ENCODE data around the gene USP19. TPM values are rescaled to one million over a fixed set of nuclear protein-coding genes. Genes with fewer than 3 reads are reported as not detected.

The USP19 gene
- total and polyA plus RNA-seq, 4 donors = 8.1 to 39.6 (median 27.4) TPM

DNA sequence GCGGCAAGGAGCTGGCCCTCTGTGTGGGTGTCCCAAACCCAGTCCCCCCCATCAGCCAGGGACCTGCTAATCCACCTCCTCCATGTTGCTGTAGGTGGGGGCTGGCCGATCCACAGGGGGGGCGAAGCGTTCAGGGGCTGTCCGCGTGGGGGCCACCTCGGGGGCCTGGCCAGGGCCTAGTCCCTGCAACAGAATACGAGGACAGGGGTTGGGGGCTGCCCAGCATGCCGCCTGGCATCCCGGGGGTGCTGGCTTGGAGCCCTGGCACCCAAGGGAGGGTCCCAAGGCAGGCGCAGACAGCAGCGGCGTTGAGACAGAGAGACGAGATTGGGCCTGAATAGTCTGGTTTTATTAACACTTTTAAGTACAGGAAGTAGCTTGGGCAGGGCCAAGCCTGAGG is 12.3 kb downstream of the USP19 start:
- DNase-seq (ENCODE audit: low spot score) = no peak
- no peaks in the 10 kb centered on the region for H3K9me3 ChIP-seq (ENCODE audit: control insufficient read depth in 4 of 4, low read length in 3 of 4)
- no peak overlapping the region for H3K27ac ChIP-seq (ENCODE audit: low read depth in 1 of 2, low read length in 2 of 2)
- TF ChIP-seq FOXA2 (IDR thresholded peaks at IDR 0.05) (no peak), GABPA (IDR thresholded peaks at IDR 0.05 in 1 of 2, conservative IDR thresholded peaks at IDR 0.05 in 1 of 2) (no peak), JUND (IDR thresholded peaks at IDR 0.05) (no peak), HNF4A (conservative IDR thresholded peaks at IDR 0.05) (no peak), YY1 (IDR thresholded peaks at IDR 0.05) (no peak), TAF1 (conservative IDR thresholded peaks at IDR 0.05) (no peak), EGR1 (IDR thresholded peaks at IDR 0.05; ENCODE audit: low read depth in 2 of 2) (no peak), NR2F2 (IDR thresholded peaks at IDR 0.05) (no peak), RAD21 (IDR thresholded peaks at IDR 0.05) (no peak), FOXA1 (IDR thresholded peaks at IDR 0.05) (no peak), HNF4G (IDR thresholded peaks at IDR 0.05) (no peak), SP1 (IDR thresholded peaks at IDR 0.05) (no peak), RXRA (IDR thresholded peaks at IDR 0.05) (no peak)
- TF ChIP-seq, protein P1, sequence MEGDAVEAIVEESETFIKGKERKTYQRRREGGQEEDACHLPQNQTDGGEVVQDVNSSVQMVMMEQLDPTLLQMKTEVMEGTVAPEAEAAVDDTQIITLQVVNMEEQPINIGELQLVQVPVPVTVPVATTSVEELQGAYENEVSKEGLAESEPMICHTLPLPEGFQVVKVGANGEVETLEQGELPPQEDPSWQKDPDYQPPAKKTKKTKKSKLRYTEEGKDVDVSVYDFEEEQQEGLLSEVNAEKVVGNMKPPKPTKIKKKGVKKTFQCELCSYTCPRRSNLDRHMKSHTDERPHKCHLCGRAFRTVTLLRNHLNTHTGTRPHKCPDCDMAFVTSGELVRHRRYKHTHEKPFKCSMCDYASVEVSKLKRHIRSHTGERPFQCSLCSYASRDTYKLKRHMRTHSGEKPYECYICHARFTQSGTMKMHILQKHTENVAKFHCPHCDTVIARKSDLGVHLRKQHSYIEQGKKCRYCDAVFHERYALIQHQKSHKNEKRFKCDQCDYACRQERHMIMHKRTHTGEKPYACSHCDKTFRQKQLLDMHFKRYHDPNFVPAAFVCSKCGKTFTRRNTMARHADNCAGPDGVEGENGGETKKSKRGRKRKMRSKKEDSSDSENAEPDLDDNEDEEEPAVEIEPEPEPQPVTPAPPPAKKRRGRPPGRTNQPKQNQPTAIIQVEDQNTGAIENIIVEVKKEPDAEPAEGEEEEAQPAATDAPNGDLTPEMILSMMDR (IDR thresholded peaks at IDR 0.05; ENCODE audit: low read depth, low read length, missing input control) = no peak
- TF ChIP-seq, protein P2, sequence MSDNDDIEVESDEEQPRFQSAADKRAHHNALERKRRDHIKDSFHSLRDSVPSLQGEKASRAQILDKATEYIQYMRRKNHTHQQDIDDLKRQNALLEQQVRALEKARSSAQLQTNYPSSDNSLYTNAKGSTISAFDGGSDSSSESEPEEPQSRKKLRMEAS (IDR thresholded peaks at IDR 0.05) = no peak
- TF ChIP-seq, protein P3, sequence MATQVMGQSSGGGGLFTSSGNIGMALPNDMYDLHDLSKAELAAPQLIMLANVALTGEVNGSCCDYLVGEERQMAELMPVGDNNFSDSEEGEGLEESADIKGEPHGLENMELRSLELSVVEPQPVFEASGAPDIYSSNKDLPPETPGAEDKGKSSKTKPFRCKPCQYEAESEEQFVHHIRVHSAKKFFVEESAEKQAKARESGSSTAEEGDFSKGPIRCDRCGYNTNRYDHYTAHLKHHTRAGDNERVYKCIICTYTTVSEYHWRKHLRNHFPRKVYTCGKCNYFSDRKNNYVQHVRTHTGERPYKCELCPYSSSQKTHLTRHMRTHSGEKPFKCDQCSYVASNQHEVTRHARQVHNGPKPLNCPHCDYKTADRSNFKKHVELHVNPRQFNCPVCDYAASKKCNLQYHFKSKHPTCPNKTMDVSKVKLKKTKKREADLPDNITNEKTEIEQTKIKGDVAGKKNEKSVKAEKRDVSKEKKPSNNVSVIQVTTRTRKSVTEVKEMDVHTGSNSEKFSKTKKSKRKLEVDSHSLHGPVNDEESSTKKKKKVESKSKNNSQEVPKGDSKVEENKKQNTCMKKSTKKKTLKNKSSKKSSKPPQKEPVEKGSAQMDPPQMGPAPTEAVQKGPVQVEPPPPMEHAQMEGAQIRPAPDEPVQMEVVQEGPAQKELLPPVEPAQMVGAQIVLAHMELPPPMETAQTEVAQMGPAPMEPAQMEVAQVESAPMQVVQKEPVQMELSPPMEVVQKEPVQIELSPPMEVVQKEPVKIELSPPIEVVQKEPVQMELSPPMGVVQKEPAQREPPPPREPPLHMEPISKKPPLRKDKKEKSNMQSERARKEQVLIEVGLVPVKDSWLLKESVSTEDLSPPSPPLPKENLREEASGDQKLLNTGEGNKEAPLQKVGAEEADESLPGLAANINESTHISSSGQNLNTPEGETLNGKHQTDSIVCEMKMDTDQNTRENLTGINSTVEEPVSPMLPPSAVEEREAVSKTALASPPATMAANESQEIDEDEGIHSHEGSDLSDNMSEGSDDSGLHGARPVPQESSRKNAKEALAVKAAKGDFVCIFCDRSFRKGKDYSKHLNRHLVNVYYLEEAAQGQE (IDR thresholded peaks at IDR 0.05) = no peak
- TF ChIP-seq, protein P4, sequence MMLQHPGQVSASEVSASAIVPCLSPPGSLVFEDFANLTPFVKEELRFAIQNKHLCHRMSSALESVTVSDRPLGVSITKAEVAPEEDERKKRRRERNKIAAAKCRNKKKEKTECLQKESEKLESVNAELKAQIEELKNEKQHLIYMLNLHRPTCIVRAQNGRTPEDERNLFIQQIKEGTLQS (IDR thresholded peaks at IDR 0.05) = no peak
- TF ChIP-seq, protein P5, sequence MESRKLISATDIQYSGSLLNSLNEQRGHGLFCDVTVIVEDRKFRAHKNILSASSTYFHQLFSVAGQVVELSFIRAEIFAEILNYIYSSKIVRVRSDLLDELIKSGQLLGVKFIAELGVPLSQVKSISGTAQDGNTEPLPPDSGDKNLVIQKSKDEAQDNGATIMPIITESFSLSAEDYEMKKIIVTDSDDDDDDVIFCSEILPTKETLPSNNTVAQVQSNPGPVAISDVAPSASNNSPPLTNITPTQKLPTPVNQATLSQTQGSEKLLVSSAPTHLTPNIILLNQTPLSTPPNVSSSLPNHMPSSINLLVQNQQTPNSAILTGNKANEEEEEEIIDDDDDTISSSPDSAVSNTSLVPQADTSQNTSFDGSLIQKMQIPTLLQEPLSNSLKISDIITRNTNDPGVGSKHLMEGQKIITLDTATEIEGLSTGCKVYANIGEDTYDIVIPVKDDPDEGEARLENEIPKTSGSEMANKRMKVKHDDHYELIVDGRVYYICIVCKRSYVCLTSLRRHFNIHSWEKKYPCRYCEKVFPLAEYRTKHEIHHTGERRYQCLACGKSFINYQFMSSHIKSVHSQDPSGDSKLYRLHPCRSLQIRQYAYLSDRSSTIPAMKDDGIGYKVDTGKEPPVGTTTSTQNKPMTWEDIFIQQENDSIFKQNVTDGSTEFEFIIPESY (IDR thresholded peaks at IDR 0.05) = no peak
- peaks cover 0 to 19% (median 15%) of the 10 kb centered on the region in 4 donors for H3K4me1 ChIP-seq (ENCODE audit: control insufficient read depth in 4 of 4, insufficient read depth in 4 of 4, low read length in 3 of 4)
- H3K36me3 ChIP-seq (ENCODE audit: control insufficient read depth in 4 of 4, insufficient read depth in 3 of 4, low read depth in 1 of 4, low read length in 3 of 4) = peaks cover 20 to 56% (median 41%) of the 10 kb centered on the region in 4 donors
- H3K27me3 ChIP-seq (ENCODE audit: control insufficient read depth in 4 of 4, insufficient read depth in 4 of 4, low read length in 3 of 4) = no peaks in the 10 kb centered on the region
- H3K9ac ChIP-seq (ENCODE audit: low read depth in 1 of 2, low read length in 2 of 2) = no peak overlapping the region
- 81% methylated on average over 14 of the region's 14 CpGs for WGBS
- H3K4me3 ChIP-seq (ENCODE audit: low read depth in 1 of 3, low read length in 3 of 3) = no peak overlapping the region
